Transverse colon (tissue), 4 donors: ENCODE data around the gene TMEM106C.

Experiments used
- CTCF ChIP-seq, 5 experiments: fragments of 200-600 bp in 3 of 5; fragments of 450-650 bp in 2 of 5; sonication (generic) in 3 of 5; IDR thresholded peaks; 1 replicate in 2 of 5; 2 replicates in 3 of 5; pipeline ENCODE4 v1.5.1; 2016 to 2017; ENCODE audit warnings: antibody characterized with exemption in 5 of 5, inconsistent platforms in 3 of 5, mild to moderate bottlenecking in 2 of 5, moderate library complexity in 1 of 5
- EP300 ChIP-seq: sonication (generic); formaldehyde crosslinking; IDR thresholded peaks from one replicate; pipeline ENCODE4 v1.6.1; 2017; ENCODE audit warnings: antibody characterized with exemption, low read depth
- POLR2A ChIP-seq: fragments of 450-650 bp; IDR thresholded peaks from one replicate; pipeline ENCODE4 v1.6.1; 2016; ENCODE audit warnings: antibody characterized with exemption, mild to moderate bottlenecking, moderate library complexity
- POLR2AphosphoS5 ChIP-seq, 3 donors: sonication (generic); formaldehyde crosslinking; IDR thresholded peaks; one replicate each; pipeline ENCODE4 v1.6.1; 2016; ENCODE audit warnings: antibody characterized with exemption in 3 of 3

DNA sequence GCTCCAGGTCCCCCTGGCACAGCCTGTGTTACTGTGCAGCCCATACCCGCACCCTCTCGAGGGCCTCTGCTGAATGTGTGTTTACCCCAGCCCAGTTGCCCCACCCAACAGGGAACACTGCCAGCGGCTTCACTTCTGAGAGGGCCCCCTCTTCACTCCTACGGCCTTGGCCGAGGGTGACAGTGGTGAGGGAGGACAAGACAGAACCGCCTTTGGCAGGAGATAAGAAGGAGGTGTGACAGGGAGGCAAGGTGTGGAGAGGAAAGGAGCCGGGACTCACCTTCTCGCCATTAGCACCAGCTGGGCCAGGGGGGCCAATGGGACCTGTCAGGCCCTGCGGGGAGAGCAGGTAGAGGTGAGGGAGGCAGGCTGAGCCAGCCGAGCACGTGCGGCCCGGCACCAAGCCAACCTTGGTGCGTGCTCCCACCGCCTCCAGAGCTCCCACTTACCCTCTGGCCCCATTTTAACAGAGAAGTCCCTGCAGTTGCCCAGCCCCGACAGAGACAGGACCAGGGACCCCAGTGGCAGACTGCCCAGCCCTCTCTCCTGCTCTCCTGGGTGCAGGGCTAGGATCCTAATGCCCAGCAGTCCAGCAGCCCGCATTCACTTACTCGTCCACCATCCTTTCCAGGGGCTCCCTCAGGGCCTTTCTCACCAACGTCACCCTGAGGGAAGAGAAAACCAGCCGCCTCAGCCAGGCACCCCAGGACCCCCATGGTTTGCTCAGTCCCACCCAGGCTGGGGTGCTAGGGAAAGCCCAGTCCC is 18.3 kb downstream of the TMEM106C start:
- TF ChIP-seq CTCF (IDR thresholded peaks at IDR 0.05) (no peak), EP300 (no peak), POLR2A (no peak), POLR2AphosphoS5 (IDR thresholded peaks at IDR 0.05) (no peak)
